GM10248 (cell line): Measurements from ENCODE around the gene PRKG1.

Experiments
- CTCF ChIA-PET: fragments of 300-600 bp; sonication (Branson Sonifier 250); formaldehyde crosslinking; extraction: SDS; loops from one replicate; lab custom pipeline; 2021; ENCODE audit warnings: antibody characterized with exemption; lab: Yijun Ruan, JAX
- POLR2A ChIA-PET: fragments of 350-650 bp; sonication (Branson Sonifier 250); formaldehyde crosslinking; extraction: SDS; loops from one replicate; lab custom pipeline; 2020; ENCODE audit warnings: antibody characterized with exemption; lab: Yijun Ruan, JAX
- DNase-seq: peaks from one replicate; pipeline ENCODE4 v3.0.0; 2012; ENCODE audit errors: extremely low spot score
- CTCF ChIP-seq: IDR thresholded peaks from 2 replicates; pipeline ENCODE4 v1.5.1; 2012; ENCODE audit warnings: mild to moderate bottlenecking, low read depth; ENCODE audit errors: extremely low read depth, missing control alignments, control extremely low read depth

Gene PRKG1

GRCh38 chr10:52185256-52185655, 1111.0 kb downstream of the PRKG1 start:
- POLR2A ChIA-PET, result no interaction called here
- no peak for TF ChIP-seq CTCF
- no peak for DNase-seq
- CTCF ChIA-PET, result interaction anchor here (1.4 to 1.8 kb wide), 2 partner anchors 9 to 22 kb away, joined by 5 to 6 read pairs; no protein-coding TSS in a partner anchor

- CTCF ChIA-PET, result no interaction called here
- DNase-seq, result no peak
- POLR2A ChIA-PET, result no interaction called here
- TF ChIP-seq CTCF, result no peak
Measured at GRCh38 chr10:52187521-52188258, 1113.4 kb downstream of the PRKG1 start.

GRCh38 chr10:52191049-52191448, 1116.8 kb downstream of the PRKG1 start:
- TF ChIP-seq CTCF, result no peak
- ChIA-PET CTCF (interaction anchor here (1.1 kb wide), 1 partner anchor 25 kb away, joined by 4 read pairs; no protein-coding TSS in a partner anchor), POLR2A (no interaction called here)
- no peak for DNase-seq

- TF ChIP-seq CTCF, result no peak
- no peak for DNase-seq
- CTCF ChIA-PET, result interaction anchor here (1.1 to 1.5 kb wide), 4 partner anchors 9 to 22 kb away, joined by 3 to 6 read pairs (median 4); no protein-coding TSS in a partner anchor
- POLR2A ChIA-PET, result no interaction called here
Measured at GRCh38 chr10:52194191-52194590, 1119.9 kb downstream of the PRKG1 start.

- DNase-seq, result no peak
- ChIA-PET CTCF (interaction anchor here (1.1 to 1.5 kb wide), 4 partner anchors 8 to 22 kb away, joined by 3 to 6 read pairs (median 4); no protein-coding TSS in a partner anchor), POLR2A (no interaction called here)
- no peak for TF ChIP-seq CTCF
Measured at GRCh38 chr10:52194716-52195115, 1120.4 kb downstream of the PRKG1 start.

GRCh38 chr10:52197098-52197497, 1122.8 kb downstream of the PRKG1 start:
- no peak for DNase-seq
- no peak for TF ChIP-seq CTCF
- POLR2A ChIA-PET, result no interaction called here
- CTCF ChIA-PET, result no interaction called here
